ENCODE data around the gene LMBR1.

Gene LMBR1

GRCh38 chr7:156791241-156791640, 101.7 kb downstream of the LMBR1 start:
- DNase-seq = no peak

- DNase-seq = no peak
Observed at GRCh38 chr7:156790264-156790663, 102.7 kb downstream of the LMBR1 start.

GRCh38 chr7:156785998-156786543, 106.9 kb downstream of the LMBR1 start:
- no peak for DNase-seq

DNA sequence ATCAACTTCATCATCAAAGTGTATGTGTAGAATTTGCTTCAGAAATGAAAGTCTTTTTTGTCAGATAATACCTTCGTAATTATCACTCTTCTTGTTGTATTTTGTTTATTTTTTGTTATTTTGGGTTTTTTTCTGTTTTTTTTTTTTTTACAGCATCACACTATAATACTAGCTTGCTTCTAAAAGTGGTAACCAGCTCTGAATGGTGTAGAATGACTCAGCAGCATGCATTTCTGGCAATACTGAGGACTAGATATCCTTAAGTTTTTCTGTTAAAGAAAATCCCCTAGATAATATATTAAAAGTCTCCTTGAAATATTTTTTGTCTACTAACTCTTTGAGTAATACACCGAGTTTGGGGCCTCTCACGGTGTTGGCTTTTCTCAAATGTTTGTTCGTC, 109.1 kb downstream of the LMBR1 start:
- DNase-seq = no peak

DNA sequence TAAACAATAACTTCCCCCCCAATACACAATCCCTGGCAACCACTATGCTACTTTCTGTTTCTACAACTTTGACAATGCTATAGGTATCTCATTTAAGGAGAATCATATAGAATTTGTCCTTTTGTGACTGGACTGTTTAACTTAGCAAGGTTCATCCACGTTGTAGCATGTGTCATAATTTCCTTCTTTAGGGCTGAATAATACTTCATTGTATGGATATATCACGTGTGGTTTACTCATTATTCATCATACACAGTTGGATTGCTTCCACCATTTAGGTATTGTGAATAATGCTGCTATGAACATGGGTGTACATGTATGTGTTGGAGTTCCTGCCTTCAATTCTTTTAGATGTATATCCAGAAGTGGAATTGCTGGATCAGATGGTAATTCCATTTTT, 111.0 kb downstream of the LMBR1 start:
- DNase-seq = no peak

DNA sequence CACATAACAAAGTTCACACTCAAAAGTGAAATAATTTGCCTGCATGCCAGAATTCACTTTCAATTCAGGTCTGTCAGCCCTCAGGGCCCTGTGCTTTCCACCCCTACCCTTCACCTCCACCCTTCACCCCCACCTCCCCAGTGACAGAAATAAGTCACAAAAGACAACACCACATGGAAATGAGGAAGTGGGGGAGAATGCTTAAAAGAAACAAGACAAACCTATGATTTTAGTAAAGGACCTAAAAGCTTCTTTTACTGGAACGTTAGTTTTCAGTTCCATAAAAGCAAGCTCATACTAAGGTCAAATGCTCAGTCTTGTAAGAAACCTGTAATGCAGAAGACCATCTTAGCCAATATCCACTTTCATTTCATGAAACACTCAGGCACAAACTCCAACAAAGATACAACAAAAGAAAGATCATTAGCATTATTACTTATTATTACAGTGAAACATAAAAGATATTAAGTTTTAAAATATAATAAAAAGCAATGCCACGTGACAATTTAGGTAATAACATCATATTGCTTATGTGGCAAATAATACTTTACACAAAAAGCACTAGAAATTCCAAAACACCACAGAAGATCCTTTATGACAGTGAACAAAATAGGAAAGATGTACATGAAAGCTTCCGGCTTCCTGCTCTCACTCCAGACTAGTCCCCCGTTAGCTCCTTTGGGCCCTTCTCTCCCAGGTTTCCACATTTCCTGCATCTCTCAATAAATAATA, 112.1 kb downstream of the LMBR1 start:
- DNase-seq = no peak

- no peak for DNase-seq
Observed at GRCh38 chr7:156778668-156779067, 114.3 kb downstream of the LMBR1 start.

GRCh38 chr7:156778201-156778600, 114.8 kb downstream of the LMBR1 start:
- no peak for DNase-seq

DNA sequence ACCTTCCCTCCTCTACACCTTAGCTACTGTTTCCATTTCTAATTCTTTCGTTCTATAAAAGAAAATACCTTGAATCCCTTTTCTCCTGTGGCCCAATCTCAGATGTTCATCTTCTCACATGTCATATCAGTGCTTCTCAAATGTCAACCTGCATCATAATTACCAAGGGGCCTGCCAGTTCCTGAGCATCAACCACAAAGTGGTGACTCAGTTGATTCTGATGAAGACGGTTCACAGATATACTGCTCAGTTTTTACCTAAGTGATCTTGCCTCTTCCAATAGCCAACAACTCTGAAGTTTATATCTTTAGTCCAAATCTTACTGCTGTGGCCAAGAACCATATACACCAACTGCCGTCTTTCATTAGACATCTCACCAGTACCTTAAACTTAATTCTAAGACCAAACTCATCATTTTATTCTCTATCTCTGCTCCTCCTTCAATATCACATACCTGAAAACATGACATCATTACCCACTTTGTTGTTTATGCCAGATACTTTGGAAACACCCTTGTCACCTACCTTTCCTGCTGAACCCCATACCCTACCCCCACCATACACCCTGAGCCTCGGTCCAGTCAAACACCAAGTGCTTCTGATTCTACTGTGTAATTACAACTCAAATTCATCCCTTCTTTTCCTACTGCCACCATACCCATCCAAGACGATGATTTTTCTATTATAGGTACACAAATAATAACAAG, 115.5 kb downstream of the LMBR1 start:
- DNase-seq = no peak

- no peak for DNase-seq
Observed at GRCh38 chr7:156776527-156776926, 116.5 kb downstream of the LMBR1 start.

- DNase-seq = no peak
Observed at GRCh38 chr7:156773966-156774365, 119.0 kb downstream of the LMBR1 start.

- DNase-seq = no peak
Observed at GRCh38 chr7:156772725-156773124, 120.3 kb downstream of the LMBR1 start.

DNA sequence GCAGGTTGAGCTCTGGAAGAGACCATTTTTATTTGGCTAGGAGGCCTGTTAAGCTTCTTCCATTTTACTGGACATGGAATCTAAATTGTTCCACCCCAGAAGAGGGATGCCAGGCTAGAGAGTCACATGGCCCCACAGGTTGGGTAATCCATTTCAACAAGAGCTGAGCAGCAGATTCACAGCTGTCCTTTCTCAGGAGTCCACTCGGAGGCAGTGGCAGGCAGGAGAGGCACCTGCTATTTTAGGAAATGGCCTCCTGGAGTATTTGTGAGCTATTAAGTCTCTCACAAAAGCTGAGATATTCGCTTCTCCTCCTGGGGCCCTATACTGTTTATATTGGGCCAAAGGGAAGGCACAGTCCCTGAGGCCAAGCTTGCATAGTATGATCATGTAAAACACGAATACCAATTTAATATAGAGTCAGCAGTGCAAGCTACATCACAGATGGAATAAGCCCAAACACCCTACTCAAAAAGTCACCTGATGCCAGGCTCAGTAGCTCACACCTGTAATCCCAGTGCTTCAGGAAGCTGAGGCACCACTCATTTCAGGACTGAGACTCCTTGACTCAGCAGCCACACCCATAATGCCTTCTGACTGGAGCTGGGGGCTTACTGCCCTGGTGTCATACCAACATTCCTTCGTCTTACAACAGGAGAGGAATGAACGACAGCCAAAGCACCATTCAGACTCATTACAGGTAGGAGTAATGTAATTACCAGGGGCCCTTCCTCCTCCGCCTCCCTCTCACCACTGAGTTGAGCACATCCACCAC, 124.1 kb downstream of the LMBR1 start:
- DNase-seq = no peak

GRCh38 chr7:156766666-156767065, 126.3 kb downstream of the LMBR1 start:
- DNase-seq = no peak

GRCh38 chr7:156765901-156766656, 126.9 kb downstream of the LMBR1 start:
- DNase-seq = no peak

DNA sequence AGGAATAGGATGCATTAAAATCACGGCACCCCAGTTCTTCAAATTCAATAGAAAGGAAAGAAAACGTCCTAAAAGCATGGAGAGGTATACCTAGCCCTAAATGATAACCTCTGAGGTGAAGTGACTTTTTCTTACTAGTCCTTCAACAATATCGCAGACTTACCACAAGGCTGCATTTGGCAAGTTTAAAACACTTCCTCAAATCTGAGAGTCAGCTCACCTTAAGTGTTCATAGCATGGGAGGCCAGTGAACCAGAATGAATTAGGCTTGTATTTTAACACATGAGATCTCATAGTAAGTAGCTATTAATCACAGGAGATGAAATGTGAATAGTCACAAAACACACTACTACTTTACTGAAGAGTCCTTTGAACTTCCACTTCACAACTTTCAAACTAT, 128.2 kb downstream of the LMBR1 start:
- DNase-seq = no peak

- peak; percentile 82 for DNase-seq
Observed at GRCh38 chr7:156764016-156764669, 128.8 kb downstream of the LMBR1 start.

- DNase-seq = no peak
Observed at GRCh38 chr7:156759579-156760202, 133.3 kb downstream of the LMBR1 start.

DNA sequence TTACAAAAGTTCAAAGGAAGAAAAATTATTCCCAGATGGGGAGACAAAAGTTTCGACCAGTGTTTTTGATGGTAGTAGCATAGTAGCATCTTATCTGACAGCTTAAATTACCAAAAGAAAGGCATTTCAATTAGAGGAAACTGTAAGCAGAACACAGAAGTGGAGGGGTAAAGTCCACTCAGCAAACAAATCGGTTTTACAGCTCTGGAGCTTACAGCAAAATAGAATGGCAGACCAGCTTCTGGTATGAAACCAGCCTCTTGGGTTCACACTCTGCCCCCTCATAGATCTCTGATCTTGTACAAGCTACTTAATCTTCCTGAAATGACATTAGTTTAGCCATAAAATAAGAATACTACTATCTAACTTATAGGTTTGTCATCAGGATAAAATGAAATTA, 133.8 kb downstream of the LMBR1 start:
- DNase-seq = no peak

DNA sequence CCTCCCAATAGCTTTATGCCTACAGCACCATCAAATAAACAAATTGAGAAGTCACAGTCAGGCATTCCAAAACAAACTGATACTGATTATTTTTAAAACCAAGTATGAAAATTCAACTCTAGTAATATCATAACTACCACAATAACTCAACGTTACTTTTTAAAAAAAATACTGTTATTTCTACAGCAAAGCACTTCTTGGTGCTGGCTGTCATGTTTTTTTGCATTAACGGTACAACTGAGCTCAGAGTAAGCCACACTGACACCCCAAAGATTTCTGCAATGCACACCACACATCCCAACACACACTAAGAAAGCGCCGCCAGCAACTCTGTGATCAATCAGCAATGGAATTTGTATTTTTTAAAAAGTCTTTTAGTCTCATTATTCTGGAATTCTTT, 138.8 kb downstream of the LMBR1 start:
- DNase-seq = no peak

DNA sequence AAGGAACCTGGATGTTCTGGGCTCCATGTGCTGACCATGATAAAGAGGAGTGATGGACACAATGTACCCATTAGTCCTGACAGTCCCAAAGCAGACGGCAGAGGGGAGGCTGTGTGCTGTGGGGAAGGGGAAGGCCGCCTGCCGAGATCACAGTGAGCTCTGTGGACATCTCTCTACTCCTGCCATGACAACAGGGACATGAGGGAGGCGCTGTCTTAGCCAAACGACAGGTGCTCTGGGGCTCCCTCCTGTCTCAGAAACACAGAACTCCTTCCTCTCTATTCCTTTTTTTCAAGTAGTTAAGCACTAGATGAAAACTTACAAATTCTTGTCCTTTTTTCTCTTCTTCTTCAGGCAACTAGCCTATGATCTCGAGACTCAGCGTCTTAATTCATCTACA, 139.4 kb downstream of the LMBR1 start:
- DNase-seq = no peak

GRCh38 chr7:156753229-156753560, 139.8 kb downstream of the LMBR1 start:
- no peak for DNase-seq

All from midbrain (tissue), 1 donor.